NCI-H446 (cell line): ENCODE results near the gene GJC2.
"Not testable (repeated sequence)": the region's sequence is repeated elsewhere in the genome, so short reads cannot be mapped to it uniquely, and the experiment has no call there.

Source experiments
- DNase-seq, 2 experiments: peaks; one replicate each; lab custom pipeline; 2025; lab: John Stamatoyannopoulos, UW

The GJC2 gene

DNA sequence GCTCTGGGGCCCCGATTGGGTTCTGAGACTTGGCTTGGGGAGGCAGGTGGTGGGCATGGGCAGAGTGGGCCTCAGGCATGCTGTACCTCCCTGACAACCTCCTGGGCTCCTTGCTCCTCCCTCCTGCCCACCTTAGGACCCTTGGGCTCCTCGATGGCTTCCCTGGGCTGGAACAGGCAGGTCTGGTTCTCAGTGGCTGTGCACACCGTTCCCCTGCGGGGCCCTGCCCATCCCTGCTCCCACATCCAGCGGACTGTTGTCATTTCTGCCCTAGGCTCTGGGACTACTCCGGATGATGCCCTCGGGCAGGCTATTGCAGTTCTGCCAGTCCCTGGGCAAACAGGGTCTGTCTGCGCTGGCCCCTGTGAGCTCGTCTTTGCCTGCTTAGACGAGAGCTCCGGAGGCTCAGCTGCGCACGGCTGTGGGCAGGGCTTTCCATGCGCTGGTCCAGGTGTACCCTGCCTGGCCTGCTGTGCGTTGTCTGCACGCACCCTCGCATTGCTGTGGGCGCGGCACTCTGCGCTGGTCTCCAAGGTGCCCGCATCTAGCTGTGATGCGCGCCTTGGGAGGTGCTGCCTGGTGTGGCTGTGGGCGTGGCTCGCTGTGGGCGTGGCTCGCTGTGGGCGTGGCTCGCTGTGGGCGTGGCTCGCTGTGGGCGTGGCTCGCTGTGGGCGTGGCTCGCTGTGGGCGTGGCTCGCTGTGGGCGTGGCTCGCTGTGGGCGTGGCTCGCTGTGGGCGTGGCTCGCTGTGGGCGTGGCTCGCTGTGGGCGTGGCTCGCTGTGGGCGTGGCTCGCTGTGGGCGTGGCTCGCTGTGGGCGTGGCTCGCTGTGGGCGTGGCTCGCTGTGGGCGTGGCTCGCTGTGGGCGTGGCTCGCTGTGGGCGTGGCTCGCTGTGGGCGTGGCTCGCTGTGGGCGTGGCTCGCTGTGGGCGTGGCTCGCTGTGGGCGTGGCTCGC is 24.1 kb downstream of the GJC2 start:
- not testable (repeated sequence) for DNase-seq

DNA sequence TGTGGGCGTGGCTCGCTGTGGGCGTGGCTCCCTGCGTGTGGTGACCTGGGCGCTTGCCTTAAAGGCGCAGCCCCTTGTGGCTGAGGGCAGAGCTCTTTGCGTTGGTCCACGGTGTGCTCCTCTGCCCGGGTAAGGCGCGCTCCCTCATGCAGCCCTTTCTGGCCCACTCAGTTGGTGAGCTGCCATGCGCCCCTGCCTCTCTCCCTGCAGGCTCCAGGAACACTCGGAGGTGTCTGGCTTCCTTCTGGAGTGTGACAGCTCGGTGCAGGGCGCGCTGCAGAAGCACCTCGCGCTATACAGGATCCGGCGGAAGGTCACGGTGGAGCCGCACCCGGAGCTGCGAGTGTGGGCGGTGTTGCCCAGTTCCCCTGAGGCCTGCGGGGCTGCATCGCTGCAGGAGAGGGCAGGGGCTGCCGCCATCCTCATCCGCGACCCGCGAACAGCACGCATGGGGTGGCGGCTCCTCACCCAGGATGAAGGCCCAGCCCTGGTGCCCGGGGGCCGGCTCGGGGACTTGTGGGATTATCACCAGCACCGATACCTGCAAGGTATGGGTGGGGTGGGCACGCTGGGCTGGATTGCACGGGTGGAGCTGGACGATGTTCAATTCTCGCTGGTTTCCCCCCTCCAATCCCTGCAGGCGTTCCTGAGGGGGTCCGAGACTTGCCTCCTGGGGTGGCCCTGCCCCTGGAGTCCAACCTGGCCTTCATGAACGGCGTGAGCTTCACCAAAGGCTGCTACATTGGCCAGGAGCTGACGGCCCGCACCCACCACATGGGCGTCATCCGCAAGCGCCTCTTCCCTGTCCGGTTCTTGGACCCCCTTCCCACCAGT is 25.0 kb downstream of the GJC2 start:
- DNase-seq: no peak

DNA sequence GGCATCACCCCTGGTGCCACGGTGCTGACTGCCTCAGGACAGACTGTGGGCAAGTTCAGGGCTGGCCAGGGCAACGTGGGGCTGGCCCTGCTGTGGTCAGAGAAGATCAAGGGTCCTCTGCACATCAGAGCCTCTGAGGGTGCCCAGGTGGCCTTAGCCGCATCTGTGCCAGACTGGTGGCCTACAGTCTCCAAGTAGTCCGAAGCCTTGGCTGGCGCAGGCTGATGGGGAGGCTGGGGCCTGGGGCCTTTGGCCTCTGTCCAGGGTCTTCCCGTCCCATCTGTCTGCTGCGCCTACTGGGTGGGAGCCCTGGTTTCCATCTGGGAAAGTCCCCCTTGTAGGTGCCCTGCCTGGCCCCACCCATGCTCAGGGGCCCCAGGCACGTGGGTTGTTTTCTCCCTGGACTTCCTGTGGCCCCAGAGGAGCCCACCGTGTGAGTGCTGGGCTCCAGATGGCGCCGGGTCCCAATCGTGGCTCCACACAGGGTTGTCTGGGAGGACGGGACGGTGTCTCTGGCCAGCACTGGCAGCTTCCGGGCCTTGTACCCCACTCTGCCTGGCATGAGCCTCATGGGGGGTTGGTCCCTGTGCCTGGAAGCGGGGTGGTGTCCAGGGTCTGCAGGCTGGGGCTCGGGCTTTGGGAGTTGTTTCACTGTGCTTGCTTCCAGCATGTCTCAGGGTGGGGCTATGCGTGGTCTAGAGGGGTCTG is 25.7 kb downstream of the GJC2 start:
- DNase-seq: peak in 1 of 2 experiments; percentile 31

DNA sequence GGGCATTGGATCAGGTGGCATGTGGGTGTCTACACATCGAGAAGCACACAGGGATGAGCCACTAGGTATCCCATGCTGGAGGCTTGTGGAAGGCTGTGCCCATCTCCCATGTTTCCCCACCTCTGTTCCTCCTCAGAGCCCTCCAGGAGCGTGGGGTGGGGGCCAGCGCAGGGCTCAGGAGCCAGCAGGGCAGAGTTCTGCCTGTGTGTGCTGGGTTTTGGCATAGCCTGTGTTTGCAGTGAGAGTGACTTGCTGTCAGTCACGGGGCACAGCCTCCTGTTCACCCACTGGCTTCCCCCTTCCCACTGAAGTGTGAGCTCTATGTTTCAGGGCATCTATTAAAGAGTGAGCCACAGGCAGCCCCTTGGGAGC is 26.3 kb downstream of the GJC2 start:
- DNase-seq: no peak

DNA sequence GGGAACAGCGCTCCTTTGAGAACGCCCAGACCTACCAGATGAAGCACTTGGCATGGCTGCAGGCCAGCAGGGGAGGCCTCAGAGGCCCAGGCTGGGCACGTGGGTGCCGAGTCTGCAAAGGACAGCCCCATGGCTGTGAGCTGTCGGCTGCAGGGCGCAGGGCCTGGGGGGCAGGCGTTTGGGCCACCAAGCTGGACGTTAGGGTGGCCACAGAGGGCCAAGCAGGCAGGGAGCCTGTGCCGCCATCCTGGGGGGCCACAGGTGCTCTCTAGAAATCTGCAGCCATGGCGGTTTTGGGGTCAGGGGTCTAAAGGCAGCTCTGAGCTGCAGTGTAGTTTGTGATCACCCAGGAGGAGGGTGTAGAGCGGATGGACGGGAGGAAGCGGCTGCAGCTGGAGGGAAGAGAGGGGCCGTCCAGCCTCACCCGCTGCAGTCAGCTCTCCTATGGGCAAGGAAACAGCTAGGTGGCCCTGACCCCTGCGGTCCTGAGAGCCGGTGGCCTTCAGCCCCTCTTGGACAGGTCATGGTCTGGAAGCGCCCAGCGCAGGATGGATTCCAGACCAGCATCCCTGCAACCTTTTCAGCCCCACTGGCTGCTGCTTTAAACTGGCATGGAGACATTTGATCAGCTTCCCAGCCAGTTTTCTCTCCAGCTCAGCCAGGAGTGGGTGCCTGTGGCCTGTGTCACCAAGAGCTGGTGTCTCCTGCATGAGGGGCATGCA is 26.9 kb downstream of the GJC2 start:
- no peak for DNase-seq

DNA sequence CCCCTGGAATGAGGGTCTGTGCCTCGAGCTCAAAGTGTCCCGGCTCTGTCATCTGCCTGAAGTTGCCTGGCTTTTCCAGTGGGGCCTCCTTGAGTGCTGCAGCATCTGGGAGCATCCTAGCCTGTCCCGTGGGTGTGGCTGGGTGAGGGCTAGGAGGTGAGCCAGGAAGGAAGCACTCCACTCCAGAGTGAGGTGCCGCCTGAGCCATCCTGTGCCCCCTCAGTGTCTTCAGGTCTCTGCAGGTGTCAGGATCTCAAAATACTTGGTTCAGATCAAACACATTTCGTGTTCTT is 27.4 kb downstream of the GJC2 start:
- no peak for DNase-seq

DNA sequence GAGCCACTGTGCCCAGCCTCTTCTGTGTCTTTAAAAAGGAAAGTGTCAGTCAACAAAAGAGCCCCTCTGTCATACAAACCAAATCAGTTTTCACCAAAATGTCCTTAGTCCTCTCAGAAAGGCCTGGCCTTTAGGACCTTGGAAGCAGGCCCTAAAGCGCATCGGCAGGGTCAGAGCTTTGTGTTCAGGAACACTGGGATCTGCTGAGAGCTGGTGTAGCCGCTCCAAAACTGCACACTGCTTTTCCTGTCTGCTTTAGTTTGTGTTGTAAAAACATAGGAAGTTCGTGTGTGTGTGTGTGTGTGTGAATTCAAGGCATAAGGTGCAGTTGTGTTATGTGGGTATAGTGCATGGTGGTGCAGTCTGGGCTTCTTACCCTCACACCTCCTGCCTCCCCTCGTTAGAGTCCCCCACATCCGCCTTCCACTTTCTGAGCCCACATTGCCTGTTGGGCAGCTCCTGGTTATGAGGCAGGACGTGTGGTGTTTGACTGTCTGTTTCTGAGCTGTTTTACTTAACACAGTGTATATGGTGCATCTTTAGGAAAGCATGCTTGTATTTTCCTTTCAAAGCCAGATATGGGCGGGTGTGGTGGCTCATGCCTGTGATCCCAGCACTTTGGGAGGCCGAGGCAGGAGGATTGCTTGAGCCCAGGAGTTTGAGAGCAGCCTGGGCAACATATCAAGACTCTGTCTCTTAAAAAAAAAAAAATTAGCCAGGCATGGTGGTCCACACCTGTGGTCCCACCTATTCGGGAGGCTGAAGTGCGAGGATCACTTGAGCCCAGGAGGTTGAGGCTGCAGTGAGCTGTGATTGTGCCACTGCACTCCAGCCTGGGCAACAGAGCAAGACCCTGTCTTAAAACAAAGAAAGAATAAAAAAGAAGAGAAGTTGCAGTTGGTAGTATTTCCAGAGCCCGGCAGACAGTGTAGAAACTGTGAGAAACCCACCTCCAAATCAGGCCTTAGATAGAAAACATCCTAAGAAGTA is 28.3 kb downstream of the GJC2 start:
- DNase-seq: no peak

DNA sequence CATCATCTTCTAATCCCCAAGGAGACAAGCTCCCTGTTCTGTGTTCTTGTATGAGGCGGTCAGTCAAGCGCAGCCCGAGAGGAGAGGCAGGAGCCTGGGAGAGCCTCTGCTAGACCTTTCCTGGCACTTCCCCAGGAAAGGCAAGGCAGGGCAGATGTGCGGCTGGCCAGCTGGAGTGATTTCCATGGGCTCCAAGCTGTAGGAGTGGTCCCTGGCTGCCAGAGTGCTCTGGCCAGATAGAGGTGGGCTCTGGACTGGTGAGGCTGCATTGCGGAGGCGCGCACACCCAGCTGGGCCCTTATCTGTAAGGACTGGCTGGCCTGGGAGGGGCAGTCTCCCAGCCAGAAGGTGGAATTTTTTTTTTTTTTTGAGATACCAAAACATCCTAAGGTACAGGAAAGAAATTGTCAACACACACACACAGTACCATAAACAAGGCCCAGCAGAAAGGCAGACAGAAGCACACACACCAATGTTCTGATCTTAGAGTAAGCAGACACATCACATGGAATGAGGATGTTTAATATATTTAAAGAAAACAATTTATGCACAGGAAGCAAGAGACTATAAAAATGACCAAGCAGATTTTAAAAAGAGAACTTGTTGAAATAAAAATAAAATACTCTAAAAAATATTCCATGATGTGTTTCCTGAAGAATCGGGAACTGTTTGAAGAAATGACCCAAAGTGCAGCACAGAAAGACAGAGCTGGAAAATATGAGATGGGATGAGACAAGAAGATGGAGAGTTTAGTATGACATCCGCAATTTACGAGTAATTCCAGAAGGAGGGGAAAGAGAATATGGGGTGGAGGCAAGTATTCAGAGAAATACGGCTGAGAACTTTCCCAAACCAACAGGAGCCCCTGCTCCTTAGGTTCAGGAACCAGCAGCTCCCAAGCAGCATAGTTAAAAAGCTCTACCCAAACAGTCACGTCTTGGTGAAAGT is 29.3 kb downstream of the GJC2 start:
- no peak for DNase-seq

DNA sequence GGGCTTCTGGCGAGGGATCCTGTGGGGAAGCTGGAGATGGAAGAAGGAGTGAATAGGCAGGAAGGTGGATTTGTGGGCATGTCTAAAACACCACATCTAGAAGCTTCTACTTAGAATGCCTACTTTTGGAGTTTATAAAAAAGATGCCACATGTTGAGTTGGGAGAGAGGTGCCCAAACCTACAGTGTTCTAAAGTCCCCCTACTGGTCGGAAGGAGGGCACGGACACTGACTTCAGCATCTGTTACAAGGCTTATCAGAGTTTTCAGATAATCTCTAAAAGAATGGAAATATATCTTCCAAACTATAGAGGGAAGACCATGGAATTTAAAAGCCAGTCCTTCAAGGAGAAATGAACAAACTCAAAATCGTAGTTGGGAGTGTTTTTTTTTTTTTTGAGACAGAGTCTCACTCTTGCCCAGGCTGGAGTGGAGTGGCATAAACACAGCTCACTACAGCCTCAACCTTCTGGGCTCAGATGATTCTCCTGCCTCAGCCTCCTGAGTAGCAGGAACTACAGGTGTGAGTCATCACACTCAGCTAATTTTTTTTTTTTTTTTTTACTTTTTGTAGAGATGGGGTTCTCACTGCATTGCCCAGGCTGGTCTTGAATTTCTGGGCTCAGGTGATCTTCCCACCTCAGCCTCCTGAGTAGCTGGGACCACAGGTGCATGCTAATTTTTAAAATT is 30.7 kb downstream of the GJC2 start:
- DNase-seq: no peak

DNA sequence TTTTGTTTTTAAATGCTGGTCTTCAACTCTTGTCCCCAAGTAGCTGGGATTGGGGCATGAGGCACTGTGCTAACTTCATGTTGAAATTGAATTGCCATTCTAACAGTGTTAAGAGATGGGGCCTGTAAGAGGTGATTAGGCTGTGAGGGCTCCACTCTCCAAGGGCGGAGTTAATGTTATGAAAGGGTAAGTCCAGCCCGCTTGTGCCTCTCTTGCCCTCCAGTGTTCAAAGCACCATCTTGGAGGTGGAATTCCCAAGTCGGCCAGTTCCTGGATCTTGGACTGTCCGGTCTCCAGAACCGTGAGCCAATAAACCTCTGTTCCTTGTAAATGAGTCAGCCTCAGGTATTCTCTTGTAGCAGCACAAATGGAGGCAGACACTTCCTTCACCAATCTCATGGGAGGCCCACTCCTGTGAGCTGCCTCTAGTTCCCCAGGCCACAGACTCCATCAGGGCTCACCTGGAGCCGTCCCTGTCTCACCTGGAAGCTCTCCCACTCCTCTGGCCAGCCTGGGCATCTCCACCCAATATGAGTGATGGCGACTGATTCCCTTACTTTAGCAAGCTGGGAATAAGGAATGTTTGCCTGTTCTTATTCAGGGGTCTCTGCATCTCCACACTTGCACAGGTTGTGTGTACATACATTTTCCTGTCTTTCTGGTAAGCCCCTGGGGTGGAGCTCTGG is 31.4 kb downstream of the GJC2 start:
- DNase-seq: no peak

DNA sequence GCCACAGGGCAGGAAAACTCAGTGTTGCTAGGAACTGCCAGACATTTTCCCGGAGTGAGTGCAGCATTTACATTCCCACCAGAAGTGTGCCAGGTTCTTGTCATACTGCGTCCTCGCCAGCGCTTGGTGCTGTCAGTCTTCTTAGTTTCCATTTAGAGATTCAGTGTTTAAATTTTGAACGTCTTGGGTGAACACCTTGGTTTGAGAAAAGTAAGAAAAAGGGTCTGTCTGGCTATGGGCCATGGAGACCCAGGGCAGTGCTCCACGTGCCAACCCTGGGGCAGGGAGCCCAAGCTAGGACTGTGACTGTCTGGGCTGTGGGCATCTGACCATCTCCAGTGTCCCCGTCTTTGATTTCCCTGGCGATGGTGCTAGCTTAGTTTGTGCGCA is 31.9 kb downstream of the GJC2 start:
- DNase-seq: no peak

DNA sequence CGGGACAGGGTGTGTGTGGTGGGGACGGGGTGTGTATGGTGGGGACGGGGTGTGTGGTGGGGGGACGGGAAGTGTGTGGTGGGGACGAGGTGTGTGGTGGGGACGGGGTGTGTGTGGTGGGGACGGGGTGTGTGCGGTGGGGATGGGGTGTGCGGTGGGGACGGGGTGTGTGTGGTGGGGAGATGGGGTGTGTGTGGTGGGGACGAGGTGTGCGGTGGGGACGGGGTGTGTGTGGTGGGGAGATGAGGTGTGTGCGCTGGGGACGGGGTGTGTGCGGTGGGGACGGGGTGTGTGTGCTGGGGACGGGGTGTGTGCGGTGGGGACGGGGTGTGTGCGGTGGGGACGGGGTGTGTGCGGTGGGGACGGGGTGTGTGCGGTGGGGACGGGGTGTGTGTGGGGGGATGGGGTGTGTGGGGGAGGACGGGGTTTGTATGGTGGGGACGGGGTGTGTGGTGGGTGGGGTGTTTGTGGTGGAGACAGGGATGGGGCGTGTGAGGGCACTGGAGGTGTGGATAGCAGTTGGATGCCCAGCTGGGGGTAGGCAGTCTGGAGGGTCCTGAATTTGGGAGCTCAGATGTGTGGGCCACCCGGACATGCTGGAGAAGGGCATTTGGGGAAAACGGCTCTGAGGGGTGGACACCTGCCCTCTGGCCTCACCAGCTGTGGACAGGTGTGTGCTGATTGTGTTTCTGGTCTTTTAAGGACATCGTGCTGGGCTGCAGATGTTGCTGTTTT is 32.7 kb downstream of the GJC2 start:
- no peak for DNase-seq

DNA sequence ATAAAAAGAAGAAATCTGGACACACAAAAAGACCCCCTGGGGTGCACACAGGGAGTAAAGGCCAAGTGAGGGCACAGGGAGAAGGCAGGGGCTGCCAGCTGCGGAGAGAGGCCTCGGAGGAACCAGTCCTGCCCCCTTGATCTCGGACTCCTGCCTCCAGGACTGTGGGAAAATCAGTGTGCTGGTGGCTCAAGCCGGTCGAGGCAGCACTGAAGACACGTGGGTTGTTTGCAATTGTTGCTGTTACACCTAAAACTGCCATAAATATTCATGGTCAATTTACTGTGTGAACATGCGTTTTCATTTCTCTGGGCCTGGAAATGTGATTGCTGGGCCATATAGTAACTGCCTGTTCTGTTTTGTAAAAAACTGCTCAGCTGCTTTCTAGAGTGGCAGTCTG is 34.4 kb downstream of the GJC2 start:
- no peak for DNase-seq

DNA sequence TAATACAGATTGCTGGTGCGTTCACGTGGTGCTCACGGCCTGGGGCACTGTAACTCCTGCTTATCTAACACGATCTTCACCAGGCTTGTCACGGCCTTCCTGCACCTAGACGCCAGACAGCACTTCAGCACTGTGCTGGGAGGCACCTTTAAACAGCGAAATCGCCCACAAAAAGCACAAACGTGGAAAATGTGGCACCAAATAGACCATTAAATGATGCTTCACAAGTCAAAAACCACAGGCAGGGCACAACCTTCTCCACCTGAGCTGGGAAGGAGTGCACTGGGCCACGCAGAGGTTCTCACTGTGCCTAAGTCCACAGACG is 35.9 kb downstream of the GJC2 start:
- DNase-seq: no peak

DNA sequence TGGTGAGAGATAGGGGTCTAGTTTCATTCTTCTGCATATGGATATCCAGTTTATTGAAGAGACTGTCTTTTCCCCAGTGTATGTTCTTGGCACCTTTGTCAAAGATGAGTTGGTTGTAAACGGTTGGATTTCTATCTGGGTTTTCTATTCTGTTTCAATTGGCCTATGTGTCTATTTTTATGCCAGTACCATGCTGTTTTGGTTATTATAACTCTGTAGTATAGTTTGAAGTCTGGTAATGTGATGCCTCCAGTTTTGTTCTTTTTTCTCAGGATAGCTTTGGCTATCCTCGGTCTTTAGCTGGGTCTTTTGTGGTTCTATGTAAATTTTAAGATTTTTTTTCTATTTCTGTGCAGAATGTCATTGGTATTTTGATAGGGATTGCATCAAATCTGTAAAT is 38.5 kb downstream of the GJC2 start:
- not testable (repeated sequence) for DNase-seq

DNA sequence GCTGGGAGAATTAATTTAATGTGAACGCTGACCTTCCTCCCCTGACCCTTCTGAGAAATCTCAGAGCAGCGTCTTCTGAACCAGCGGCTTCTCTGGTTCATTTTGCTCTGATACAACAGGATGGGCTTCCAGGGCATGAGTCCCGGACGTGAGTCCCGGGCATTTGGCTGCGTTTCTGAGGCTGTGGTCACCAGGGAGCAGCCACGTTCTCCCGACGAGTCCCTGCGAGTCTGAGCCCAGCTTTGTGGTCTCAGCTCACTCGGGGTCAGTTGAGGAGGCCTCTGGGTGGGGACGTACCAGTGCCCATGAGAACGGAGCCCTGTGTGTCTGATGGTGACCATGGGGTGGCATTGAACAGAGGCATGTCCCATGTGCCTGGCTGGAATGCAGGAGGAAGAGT is 40.5 kb downstream of the GJC2 start:
- no peak for DNase-seq

DNA sequence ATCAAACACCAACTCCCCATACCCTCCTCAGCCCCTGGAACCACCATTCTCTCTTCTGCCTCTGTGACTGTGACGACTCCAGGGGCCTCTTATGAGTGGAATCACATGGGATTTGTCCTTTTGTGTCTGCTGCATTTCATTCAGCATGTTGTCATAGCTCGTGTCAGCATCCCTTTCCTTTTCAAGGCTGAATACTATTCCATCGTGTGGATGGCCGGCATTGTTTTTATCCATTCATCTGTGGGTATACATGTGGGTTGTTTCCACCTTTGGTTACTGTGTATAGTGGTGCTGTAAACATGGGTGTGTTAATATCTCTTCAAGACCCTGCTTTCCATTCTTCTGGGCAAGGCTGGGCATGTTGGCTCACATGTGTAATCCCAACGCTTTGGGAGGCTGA is 41.0 kb downstream of the GJC2 start:
- no peak for DNase-seq

DNA sequence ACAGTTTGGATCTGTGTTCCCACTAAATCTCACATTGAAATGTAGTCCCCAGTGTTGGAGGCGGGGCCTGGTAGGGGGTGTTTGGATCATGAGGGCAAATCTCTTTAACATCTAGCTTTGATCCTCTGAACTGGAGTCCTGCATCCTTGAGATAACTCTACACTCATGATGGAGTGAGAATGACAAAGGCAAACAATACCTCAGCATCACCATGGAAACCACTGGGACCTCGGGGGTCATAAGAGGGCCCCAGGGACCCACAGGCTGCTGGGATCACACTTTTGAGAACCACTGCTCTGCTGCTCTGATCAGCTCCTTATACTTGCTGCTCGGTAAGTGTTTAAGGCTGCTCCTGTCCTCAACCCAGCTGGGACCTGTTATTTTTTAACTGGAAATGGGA is 44.7 kb downstream of the GJC2 start:
- no peak for DNase-seq
